Suprapubic skin (tissue), 3 donors: ENCODE data around the gene NANOS3.

Experiments used
- CTCF ChIP-seq, 2 donors: fragments of 200-600 bp in 1 of 2; fragments of 450-650 bp in 1 of 2; sonication (generic) in 1 of 2; IDR thresholded peaks; one replicate each; pipeline ENCODE4 v1.5.1; 2016 to 2019; ENCODE audit warnings: antibody characterized with exemption in 2 of 2, mild to moderate bottlenecking in 1 of 2, moderate library complexity in 1 of 2
- POLR2A ChIP-seq, 2 donors: fragments of 450-650 bp; IDR thresholded peaks; one replicate each; pipeline ENCODE4 v1.6.1; 2017; ENCODE audit warnings: antibody characterized with exemption in 2 of 2, mild to moderate bottlenecking in 2 of 2, moderate library complexity in 2 of 2

GRCh38 chr19:13918726-13919411 lies 41.9 kb downstream of the NANOS3 start:
- TF ChIP-seq POLR2A (IDR thresholded peaks at IDR 0.05): no peak
- TF ChIP-seq CTCF (IDR thresholded peaks at IDR 0.05): no peak
